ENCODE data around the gene ALG14. TPM values are rescaled to one million over a fixed set of nuclear protein-coding genes. Genes with fewer than 3 reads are reported as not detected.

Gene ALG14
- total and polyA plus RNA-seq, 2 donors (not counting 3 experiments of a cell fraction or from before 2014, with no cell fraction given) = 2.6 to 8.6 TPM

GRCh38 chr1:94979656-94980581, 92.8 kb downstream of the ALG14 start:
- Histone ChIP-seq H3K9me3 (replicated peaks; ENCODE audit: control insufficient read depth, insufficient read depth, low read length) (no peaks in the 10 kb centered on the region), H3K27ac (ENCODE audit: insufficient read depth, low read depth, low read length) (no peak overlapping the region), H3K27me3 (ENCODE audit: control insufficient read depth in 2 of 2, insufficient read depth in 2 of 2, low read length in 2 of 2) (no peaks in the 10 kb centered on the region), H3K4me2 (ENCODE audit: insufficient read depth, low read length) (no peak overlapping the region), H3K36me3 (ENCODE audit: control insufficient read depth in 2 of 2, extremely low read depth in 1 of 2, insufficient read depth in 2 of 2, low read length in 2 of 2) (no peaks in the 10 kb centered on the region), H3K4me1 (ENCODE audit: control insufficient read depth, extremely low read depth, insufficient read depth, low read length) (peaks cover 35% of the 10 kb centered on the region), H4K20me1 (replicated peaks; ENCODE audit: control insufficient read depth, extremely low read depth, insufficient read depth, low read length) (no peaks in the 10 kb centered on the region), H2AFZ (ENCODE audit: low read depth, low read length) (no peak overlapping the region), H3K79me2 (ENCODE audit: control insufficient read depth, insufficient read depth, low read length) (no peaks in the 10 kb centered on the region), H3K9me1 (replicated peaks; ENCODE audit: control insufficient read depth, extremely low read depth, insufficient read depth, low read length) (no peaks in the 10 kb centered on the region), H3K4me3 (replicated peaks in 1 of 3; ENCODE audit: insufficient read depth in 1 of 3, low read depth in 1 of 3, low read length in 3 of 3) (no peak overlapping the region), H3K9ac (replicated peaks; ENCODE audit: extremely low read depth, insufficient read depth, low read length) (no peak overlapping the region)
- ChIA-PET POLR2A (interaction anchor here (1.3 kb wide), 1 partner anchor 15 kb away, joined by 7 read pairs; no protein-coding TSS in a partner anchor), CTCF (interaction anchor here (0.7 to 1.8 kb wide), 3 partner anchors 57 to 125 kb away, joined by 3 to 10 read pairs (median 4); no protein-coding TSS in a partner anchor)
- BruUV-seq (replicated peaks) = no TSS peak
- TF ChIP-seq GATA2 (IDR thresholded peaks at IDR 0.05; ENCODE audit: insufficient read depth, insufficient read length, low read depth, low read length) (peak; percentile 13), EZH2 (IDR thresholded peaks at IDR 0.05; ENCODE audit: borderline replicate concordance, low read depth, low read length, severe bottlenecking) (no peak)
- FAIRE-seq (no peak), DNase-seq (ENCODE audit: low read depth, low spot score) (peak; percentile 13)
- intact Hi-C loops (cut with micrococcal nuclease) (loop anchor here (1.0 to 5.0 kb wide), 4 partner anchors 9 to 123 kb away; no protein-coding TSS in a partner anchor), dilution Hi-C loops (cut with MboI; ENCODE audit: extremely low pct_ligation_motif_present, low sequenced_read_pairs) (no loop called here)

DNA sequence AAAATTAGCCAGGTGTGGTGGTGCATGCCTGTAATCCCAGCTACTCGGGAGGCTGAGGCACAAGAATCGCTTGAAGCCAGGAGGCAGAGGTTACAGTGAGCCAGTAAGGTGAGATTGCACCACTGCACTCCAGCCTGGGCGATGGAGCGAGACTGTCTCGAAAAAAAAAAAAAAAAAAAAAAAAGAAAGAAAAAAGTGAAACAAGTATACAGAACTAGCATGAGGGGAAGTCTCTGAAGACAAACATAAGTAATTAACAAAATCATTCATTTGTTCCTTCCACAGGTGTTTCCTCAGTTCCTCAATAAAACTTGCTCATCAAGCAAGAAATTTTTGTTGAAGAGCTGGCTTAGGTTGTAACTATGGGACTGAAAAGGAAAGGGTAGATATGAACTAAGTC, 93.6 kb downstream of the ALG14 start:
- no peaks in the 10 kb centered on the region for H3K27me3 ChIP-seq (ENCODE audit: control insufficient read depth in 2 of 2, insufficient read depth in 2 of 2, low read length in 2 of 2)
- dilution Hi-C loops (cut with MboI; ENCODE audit: extremely low pct_ligation_motif_present, low sequenced_read_pairs) = no loop called here
- no peak for FAIRE-seq
- H3K4me3 ChIP-seq (replicated peaks in 1 of 3; ENCODE audit: insufficient read depth in 1 of 3, low read depth in 1 of 3, low read length in 3 of 3) = no peak overlapping the region
- POLR2A ChIA-PET = interaction anchor here (1.3 kb wide), 1 partner anchor 15 kb away, joined by 7 read pairs; no protein-coding TSS in a partner anchor
- no peak overlapping the region for H3K27ac ChIP-seq (ENCODE audit: insufficient read depth, low read depth, low read length)
- no peaks in the 10 kb centered on the region for H3K36me3 ChIP-seq (ENCODE audit: control insufficient read depth in 2 of 2, extremely low read depth in 1 of 2, insufficient read depth in 2 of 2, low read length in 2 of 2)
- no peak overlapping the region for H3K9ac ChIP-seq (replicated peaks; ENCODE audit: extremely low read depth, insufficient read depth, low read length)
- intact Hi-C loops (cut with micrococcal nuclease) = no loop called here
- no peak for DNase-seq (ENCODE audit: low read depth, low spot score)
- H3K4me1 ChIP-seq (ENCODE audit: control insufficient read depth, extremely low read depth, insufficient read depth, low read length) = peaks cover 35% of the 10 kb centered on the region
- H3K4me2 ChIP-seq (ENCODE audit: insufficient read depth, low read length) = no peak overlapping the region
- no peaks in the 10 kb centered on the region for H3K79me2 ChIP-seq (ENCODE audit: control insufficient read depth, insufficient read depth, low read length)
- CTCF ChIA-PET = interaction anchor here (1.7 to 1.8 kb wide), 2 partner anchors 63 to 124 kb away, joined by 4 to 10 read pairs; no protein-coding TSS in a partner anchor
- no peaks in the 10 kb centered on the region for H3K9me3 ChIP-seq (replicated peaks; ENCODE audit: control insufficient read depth, insufficient read depth, low read length)
- no peak overlapping the region for H2AFZ ChIP-seq (ENCODE audit: low read depth, low read length)
- TF ChIP-seq CTCF (IDR thresholded peaks at IDR 0.05; ENCODE audit: extremely low read depth in 1 of 2, insufficient read depth in 1 of 2, low read depth in 1 of 2, low read length in 2 of 2) (no peak), POLR2AphosphoS5 (IDR thresholded peaks at IDR 0.05; ENCODE audit: insufficient read depth, low read depth, low read length) (no peak), MYC (IDR thresholded peaks at IDR 0.05; ENCODE audit: low read depth, low read length) (no peak), EZH2 (IDR thresholded peaks at IDR 0.05; ENCODE audit: borderline replicate concordance, low read depth, low read length, severe bottlenecking) (no peak), GATA2 (IDR thresholded peaks at IDR 0.05; ENCODE audit: insufficient read depth, insufficient read length, low read depth, low read length) (no peak), FOS (IDR thresholded peaks at IDR 0.05; ENCODE audit: borderline replicate concordance, insufficient read depth, low read length) (no peak), POLR2A (IDR thresholded peaks at IDR 0.05; ENCODE audit: low read depth, low read length) (no peak), JUN (IDR thresholded peaks at IDR 0.05; ENCODE audit: borderline replicate concordance, insufficient read depth, insufficient read length, low read depth) (no peak)
- TF ChIP-seq, protein P1, sequence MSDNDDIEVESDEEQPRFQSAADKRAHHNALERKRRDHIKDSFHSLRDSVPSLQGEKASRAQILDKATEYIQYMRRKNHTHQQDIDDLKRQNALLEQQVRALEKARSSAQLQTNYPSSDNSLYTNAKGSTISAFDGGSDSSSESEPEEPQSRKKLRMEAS (IDR thresholded peaks at IDR 0.05; ENCODE audit: insufficient read depth, insufficient read length) = no peak
- no TSS peak for BruUV-seq (replicated peaks)
- no peaks in the 10 kb centered on the region for H4K20me1 ChIP-seq (replicated peaks; ENCODE audit: control insufficient read depth, extremely low read depth, insufficient read depth, low read length)
- H3K9me1 ChIP-seq (replicated peaks; ENCODE audit: control insufficient read depth, extremely low read depth, insufficient read depth, low read length) = no peaks in the 10 kb centered on the region

All from endothelial cell of umbilical vein (primary cell).